GM18520 (cell line): Measurements from ENCODE around the gene CSF2RB.
"Not testable (repeated sequence)": the region's sequence is repeated elsewhere in the genome, so short reads cannot be mapped to it uniquely, and the experiment has no call there.

Experiments used
- ATAC-seq: cut with Tn5 transposase; IDR thresholded peaks from one replicate; pipeline ENCODE4 v1.9.1; 2021; ENCODE audit not compliant: unreplicated experiment

CSF2RB gene

DNA sequence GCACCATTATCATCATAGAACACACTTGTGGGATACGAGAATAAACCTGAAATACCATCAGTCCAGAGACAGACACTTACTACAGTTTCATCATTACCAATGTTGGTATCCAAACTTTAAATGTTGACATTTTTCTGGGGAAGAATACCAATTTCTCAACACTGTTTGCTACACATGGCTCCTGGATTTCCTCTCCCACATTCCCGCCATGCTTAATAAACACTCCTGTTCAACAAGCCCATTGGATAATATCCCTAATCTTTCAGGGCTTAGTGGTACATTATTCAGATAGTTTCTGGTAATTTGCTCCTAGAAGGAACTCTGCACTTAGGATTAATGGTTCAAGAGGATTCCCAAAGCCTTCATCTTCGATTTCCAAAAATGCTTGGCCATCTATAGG is 48.2 kb downstream of the CSF2RB start:
- ATAC-seq, result no peak

DNA sequence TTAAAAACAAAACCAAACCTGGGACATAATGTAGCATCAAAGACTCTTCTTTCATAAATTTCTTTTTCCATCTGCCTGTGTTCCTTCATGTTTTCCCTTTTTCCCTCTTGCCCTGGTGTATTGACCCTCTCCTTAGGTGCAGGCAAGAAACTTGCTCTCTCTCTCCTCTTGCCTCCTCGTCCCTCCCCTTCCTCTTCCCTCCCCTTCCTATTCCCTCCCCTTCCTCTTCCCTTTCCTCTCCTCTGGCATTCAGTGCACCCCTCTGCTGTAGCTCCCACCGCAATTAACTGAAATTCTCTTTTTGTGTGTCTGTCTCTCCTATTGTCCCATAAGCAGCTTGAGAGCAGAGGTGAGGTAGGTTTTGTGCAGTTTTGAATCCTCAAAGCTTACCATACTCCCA is 49.9 kb downstream of the CSF2RB start:
- no peak for ATAC-seq

DNA sequence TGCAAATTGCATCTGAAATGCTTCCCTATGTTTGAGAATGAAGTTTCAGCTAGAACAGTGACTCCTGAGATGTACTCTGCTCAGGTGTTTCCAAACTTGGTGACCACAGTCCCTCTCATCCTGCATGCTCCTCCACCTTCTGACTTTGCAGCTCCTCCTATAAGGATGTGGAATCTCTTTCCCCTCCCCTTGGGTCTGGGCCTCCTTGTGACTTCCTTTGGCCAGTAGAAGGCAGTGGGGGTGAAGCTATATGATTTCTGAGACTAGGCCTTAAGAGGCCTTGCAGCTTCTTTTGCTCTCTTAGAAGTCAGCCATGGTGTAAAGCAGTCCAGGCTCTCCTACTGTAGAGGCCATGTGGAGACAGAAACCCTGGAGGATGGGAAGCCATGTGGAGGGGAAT is 50.7 kb downstream of the CSF2RB start:
- no peak for ATAC-seq

DNA sequence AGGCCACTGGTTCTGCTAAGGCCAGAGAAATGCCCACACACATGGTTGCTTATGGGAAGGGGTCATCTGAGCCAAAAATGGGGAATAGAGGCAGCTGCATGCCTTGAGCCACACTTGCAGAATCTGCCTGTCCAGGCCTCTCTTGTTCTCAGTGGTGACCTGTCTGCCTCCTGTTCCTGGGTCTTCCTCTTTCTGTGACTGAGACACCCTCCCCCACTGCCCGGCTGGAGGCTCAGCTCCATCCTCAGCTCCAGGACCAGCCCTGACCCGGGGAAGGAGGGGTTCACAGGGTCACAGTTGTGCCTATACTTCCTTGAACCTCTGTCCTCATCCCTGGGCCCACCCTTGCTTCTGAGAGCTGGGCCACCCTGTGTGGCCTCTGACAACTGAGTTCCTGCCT is 52.3 kb downstream of the CSF2RB start:
- ATAC-seq, result no peak

DNA sequence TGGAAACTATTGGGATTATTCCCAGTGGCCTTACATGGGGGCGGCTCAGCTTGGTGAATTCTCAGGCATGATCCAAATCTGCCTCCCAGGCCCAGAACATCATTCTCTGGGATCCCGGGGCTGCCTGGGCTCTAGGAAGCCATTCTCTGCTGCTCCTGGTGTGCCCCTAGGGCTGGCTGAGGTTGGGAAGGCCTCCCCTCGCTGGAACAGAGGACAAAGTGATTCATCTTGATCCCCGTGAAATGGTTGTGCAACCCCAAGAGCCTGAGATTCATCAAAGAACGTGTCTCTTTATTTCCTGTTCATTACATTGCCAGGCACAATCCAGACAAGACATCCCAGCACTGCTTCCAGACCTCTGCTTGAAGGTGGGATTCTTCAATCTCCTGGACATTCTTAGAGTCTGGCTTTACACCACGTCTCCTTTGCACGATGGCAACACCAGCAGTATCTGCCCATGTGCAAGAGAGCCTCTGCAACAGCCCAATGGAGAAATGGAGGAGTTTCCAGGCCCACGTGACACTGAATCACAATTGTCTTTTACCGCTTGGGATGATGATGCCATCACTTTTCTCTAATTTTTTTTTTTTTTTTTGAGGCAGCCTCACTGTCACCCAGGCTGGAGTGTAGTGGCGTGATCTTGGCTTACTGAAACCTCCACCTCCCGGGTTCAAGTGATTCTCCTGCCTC is 53.6 kb downstream of the CSF2RB start:
- no peak for ATAC-seq

DNA sequence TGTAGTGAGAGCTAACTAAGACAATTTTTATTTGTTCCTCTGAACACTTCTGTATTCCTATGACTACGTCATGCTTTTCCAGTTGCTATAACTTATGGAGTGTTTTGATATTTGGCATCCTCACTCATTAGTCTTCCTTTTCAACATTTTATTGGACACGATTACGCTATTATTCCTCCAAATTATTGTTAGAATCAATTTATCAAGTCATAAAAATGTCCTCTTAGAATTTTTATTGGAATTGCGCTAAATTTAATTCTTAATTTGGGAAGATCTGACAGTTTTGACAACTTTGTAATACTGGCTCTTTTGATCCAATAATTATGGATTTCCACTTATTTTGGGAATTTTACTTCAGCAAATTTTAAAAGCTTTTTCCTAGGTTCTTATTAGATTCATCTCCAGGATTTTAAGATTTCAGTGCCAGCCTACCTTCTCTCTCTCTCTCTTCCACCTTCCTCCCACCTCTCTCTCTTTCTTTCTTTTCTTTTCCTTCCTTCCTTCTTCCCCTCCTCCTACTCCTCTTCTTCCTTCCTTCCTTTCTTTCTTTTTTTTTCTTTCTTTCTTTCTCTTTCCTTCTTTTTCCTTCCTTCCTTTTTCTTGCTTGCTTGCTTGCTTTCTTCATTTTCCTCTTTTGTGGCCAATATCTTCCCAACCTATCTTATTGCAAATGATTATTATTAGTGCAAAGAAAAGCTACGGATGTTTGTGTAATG is 55.0 kb downstream of the CSF2RB start:
- ATAC-seq, result no peak

DNA sequence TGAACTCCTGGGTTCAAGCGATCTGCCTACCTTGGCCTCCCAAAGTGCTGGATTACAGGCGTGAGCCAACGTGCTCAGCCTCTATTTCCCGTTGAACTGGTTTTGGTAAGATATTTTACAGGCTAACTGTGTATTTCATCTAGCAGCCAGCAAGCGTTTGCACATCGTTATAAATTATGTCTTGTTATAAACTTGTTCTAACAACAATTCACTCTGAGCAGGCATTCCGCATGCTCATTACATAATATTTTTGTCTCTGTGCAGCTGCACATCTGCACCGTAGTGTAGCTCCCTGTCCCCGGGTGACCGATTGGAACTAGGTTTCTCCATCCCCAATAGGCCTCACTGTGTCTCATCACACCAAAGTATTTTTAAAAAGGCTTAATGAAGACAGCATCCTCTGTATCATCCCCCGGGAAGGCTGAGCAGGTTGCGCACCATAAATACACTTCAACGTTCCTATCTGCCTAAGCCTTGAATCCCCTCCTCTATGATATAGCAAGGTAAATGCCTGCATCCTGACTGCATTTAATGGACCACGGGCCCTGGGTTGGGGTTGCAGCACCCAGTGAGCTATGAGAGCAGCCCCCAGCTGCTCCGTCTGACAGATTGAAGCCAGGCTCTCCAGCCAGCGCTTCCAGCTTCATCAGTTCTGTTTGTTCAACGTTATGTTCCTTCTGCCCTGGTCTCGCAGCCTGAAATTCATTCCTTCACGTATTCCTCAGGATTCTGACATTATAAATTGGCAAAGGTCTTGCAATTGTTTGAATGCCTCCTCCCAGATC is 58.1 kb downstream of the CSF2RB start:
- no peak for ATAC-seq

DNA sequence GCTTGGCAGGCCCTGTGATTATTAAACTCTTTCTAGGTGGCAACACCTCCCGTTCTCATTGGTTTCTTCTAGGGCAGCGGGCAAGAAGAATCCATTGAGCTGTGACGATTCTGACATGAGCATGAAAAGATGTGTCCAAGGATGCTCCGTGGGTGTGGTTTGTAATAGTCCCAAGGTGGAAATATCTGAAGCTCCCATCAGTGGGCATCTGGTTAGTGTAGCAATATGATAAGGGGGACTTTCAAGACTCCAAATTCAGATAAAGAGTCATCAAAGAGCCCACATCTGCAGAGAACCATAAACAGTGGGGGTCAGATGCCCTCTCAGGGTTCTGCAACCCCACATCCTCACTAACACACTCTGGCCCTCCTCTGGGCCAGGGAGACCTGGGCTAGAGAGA is 63.2 kb downstream of the CSF2RB start:
- no peak for ATAC-seq

DNA sequence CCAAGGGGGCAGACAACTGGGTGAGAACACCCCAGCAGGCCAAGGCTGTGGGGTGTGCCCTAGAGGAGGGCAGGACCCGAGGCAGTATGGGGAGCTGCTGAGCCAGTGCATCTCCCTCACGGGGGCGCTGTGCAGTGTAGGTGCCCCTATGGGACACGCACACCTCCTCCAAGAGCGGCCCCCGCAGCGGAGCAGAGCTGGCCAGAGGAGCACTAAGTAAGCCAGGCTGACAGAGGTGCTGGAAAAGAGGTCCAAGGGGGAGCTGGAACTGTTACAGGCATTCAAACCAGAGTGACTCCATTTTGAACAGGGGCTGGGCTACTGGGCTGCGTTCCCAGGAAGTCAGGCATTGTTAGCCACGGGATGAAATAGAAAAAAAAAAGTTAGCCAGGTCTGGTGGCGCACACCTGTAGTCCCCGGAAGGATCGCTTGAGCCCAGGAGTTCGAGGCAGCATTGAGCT is 64.0 kb downstream of the CSF2RB start:
- no peak for ATAC-seq

DNA sequence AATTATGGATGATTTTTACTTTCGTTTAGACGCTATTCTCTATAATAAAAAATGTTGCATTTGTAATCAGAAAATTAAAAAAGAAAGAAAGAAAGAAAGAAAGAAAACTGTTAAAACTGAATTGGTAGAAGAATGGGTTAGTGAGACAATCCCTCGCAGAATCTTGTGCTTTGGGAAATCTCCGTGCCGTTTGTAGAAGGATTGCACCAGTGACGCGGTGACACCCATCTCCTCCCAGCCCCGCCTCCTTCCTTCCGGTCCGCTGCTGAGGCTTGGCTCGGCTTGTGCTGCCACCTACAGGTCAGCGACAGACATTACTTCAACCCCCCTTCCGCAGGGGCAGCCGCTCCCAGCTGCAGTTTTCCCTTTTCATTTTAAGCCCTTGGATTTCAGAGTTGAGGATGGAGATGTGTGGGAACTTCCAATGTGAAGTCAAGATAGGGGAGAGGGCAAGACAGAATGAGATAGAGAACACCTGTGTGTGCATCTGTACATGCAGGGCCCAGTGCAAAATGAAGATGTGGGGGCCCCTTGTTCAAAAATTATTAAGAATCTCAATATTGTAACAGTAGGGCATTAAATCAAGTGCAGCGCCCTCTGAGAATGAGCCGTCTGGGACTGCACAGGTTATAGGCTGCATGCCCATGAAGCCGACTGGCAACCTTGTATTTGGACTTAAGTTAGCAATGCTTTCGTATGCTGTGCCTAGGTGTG is 64.7 kb downstream of the CSF2RB start:
- ATAC-seq, result no peak

DNA sequence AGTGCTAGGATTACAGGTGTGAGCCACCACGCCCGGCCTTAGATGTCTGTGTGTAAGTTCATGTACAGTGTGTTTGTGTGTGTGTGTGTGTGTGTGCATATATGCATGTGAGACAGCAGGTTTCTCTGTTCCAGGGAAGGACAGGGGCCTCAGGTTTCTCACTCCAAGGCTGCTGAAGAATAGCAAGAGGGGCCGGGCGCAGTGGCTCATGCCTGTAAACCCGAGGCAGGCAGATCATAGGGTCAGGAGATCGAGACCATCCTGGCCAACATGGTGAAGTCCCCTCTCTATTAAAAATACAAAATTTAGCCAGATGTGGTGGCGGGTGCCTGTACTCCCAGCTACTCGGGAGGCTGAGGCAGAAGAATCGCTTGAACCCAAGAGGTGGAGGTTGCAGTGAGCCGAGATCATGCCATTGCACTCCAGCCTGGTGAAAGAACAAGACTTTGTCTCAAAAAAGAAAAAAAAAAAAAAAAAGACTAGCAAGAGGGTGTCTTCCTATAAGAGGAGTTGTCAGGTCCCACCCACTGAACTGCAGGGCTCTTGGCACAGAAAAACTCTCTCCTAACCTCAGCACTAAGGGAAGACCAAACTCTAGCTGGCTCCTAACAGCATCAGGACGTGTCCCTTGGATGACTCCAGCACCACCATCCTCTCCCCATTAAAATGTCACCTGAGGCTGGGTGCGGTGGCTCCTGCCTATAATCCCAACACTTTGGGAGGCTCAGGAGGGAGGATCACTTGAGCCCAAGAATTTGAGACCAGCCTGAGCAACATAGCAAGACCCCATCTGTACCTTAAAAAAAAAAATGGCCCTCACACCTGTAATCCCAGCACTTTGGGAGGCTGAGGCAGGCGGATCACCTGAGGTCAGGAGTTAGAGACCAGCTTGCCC is 65.8 kb downstream of the CSF2RB start:
- no peak for ATAC-seq

DNA sequence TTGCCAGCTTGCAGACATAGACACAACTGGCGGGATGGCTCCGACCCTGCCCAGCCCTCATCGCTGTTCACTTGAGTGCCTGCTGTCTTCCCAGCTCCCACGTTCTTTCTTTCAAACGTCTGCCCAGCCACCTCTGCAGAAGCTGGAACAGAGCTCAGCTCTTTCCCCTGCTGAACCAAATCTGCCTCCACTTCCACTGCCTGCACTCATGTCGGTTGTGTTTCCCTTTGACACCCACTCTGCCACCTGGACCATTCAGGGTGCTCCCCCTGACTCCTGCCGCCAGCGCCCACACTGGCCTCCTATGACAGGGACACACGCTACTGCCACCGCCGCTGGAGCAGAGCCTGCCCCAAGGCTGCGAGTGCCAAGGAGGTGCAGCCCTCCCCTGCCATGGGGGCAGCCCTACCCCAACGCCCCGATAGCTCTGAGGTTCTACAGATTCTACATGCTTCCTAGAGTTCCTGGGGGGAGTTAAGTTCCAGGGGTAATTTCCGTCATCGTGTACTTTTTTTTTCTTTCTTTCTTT is 67.9 kb downstream of the CSF2RB start:
- ATAC-seq, result no peak

DNA sequence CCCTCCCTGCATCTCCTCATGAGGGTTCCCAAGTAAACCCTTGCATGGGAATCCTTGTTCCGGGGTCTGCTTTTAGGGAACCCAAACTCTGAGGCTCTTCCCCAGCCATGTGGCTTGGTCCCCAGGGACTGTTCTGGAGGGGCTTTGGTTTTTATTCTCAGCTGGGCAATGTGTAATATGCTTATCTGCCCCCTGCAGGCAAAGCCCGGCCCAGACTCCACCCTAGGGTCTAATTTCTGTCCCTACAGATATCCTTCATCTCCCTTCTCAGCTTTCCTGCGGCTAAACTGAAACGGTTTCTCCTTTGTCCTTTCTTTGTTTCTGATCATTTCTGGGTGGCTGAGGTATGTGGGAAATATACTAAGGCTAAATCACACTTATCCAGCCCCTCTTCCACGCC is 68.7 kb downstream of the CSF2RB start:
- ATAC-seq, result no peak

DNA sequence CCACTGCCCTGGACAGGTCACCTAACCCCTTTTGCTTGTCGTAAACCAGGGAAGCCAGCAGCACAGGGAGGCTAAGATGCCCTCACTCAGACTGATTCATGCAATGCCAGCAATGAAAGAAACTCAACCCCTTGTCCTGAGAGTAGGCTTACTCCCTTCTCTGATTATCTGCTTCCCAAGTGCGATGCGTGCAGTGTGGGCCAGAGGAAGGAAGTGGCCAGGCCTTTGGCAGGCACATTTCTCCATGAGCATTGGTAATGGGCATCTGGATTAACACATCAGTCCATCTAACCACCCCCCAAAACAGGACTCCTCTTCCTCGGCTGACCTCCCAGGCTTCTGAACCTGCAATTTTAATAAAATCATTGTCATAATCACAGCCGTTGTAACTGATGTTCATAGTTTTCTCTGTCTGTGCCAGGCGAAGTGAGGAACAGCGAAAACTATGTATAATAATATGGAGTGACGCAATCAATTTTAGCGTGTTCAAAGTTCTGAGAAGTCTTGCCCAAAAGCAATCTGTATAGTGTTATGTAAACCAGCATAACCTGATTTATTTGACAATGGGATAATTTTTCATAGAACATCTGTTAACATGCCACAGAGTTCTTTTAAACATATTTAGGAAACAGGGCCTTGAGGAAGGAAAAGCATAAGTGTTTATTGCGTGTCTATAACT is 71.9 kb downstream of the CSF2RB start:
- ATAC-seq, result no peak

DNA sequence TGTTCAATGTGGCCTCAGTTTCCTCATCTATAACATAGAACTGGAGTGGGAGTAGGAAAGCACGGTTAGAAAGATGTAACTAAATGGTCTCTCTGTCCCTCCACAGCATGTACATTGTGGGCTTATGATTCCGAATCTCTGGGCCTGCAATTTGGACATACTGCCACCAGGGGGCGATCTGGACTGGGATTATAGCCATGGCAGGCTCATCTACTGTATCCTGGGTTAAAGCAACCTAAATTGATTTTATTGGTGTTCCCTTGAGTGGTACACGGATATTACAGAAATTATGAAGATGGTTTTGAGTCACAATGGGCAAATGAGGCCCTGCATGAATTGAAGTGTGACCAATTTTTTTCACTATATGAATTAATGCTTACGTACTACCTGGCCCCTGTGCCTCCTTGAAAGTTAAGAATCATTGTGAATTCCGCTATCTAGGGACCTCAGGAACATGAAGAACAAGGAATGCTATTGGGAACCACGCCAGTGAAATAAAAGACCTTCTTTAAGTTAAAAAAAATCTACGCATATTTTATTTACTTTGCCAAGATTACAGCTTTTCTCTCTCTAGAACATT is 72.9 kb downstream of the CSF2RB start:
- ATAC-seq, result no peak

DNA sequence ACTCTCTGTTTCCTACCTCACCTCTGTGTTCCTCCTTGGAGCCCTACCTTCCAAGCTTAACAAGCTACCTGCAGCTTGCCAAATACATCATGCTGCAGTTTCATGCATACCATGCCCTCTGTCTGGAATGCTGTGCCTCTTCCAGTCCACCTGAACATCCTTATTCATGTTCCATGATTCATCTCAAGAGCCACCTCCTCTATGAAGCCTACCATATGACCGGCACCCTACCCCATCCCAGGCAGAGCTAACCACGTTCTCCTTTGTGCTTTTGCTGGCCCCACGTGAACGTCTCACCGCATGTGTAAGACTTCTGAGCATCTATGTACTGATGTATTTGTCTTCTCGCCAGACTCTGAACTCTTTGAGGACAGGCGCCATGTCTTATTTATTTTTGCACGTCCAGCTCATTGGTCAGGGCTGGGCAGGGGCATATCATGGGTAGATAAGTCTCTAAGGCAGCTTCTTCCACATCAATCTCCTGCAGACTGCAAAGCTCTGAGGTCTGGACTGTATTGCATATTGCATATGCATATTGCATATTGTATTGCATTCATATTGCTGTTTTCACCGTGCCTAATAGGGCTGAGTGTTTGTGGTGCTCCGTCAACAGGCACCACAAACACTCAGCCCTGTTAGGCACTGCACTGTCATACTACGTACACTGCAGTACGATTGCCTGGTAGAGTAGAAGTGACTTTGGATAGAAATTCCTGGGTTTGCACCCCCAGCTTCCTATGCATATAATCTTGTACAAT is 74.8 kb downstream of the CSF2RB start:
- ATAC-seq, result no peak

DNA sequence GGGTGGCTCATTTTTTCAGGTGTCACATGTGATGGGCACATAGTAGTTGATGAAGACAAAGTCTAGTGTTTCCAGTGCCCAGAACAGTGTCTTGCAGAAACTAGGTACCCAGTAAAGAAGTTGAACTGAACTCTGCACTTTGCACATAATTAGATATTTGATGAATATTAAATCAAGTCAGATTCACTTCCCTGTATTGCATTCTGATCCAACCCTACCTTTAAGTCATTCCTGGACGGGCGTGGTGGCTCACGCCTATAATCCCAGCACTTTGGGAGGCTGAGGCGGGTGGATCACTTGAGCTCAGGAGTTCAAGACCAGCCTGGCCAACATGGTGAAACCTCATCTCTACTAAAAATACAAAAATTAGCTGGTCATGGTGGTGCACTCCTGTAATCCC is 75.6 kb downstream of the CSF2RB start:
- ATAC-seq, result not testable (repeated sequence)
